ENCODE measurements around the gene CST5. TPM values are rescaled to one million over a fixed set of nuclear protein-coding genes. Genes with fewer than 3 reads are reported as not detected.

Gene CST5, protein sequence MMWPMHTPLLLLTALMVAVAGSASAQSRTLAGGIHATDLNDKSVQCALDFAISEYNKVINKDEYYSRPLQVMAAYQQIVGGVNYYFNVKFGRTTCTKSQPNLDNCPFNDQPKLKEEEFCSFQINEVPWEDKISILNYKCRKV
- total RNA-seq = not detected
- not detected for polyA plus RNA-seq
- long read RNA-seq, donor 1 = 0 reads
- long read RNA-seq, donor 2 = 0 reads

DNA sequence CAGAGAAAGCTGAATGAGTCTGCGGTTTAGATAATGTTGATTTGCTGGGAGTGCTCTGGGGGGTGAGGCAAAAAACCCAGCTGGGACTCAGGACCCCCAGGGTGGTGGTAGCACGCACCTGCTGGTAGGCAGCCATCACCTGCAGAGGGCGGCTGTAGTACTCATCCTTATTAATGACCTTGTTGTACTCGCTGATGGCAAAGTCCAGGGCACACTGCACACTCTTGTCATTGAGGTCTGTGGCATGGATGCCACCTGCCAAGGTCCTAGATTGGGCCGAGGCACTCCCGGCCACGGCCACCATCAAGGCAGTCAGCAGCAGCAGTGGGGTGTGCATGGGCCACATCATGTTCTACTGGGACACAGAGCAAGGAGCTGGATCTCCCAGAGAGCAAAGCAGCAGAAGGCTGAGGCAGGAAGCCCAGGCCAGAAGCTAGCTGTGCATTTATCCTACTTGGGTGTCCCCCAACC is at the start of gene CST5:
TSS of gene CST5 (minus strand) at position 421 of the 471 bp plus-strand sequence. CDS start at position 349, 72 bp downstream.
- no peak within 1 kb of the TSS for H3K4me3 ChIP-seq
- TF ChIP-seq, protein P1, sequence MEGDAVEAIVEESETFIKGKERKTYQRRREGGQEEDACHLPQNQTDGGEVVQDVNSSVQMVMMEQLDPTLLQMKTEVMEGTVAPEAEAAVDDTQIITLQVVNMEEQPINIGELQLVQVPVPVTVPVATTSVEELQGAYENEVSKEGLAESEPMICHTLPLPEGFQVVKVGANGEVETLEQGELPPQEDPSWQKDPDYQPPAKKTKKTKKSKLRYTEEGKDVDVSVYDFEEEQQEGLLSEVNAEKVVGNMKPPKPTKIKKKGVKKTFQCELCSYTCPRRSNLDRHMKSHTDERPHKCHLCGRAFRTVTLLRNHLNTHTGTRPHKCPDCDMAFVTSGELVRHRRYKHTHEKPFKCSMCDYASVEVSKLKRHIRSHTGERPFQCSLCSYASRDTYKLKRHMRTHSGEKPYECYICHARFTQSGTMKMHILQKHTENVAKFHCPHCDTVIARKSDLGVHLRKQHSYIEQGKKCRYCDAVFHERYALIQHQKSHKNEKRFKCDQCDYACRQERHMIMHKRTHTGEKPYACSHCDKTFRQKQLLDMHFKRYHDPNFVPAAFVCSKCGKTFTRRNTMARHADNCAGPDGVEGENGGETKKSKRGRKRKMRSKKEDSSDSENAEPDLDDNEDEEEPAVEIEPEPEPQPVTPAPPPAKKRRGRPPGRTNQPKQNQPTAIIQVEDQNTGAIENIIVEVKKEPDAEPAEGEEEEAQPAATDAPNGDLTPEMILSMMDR (IDR thresholded peaks at IDR 0.05) = no peak
- no peaks in the 10 kb centered on the region for H3K9me3 ChIP-seq
- no peaks in the 10 kb centered on the region for H3K36me3 ChIP-seq (ENCODE audit: insufficient read depth in 1 of 2, low read depth in 1 of 2)
- H3K27ac ChIP-seq = no peak within 1 kb of the TSS
- no peak for DNase-seq
- no peaks in the 10 kb centered on the region for H3K27me3 ChIP-seq (ENCODE audit: insufficient read depth in 3 of 3, low read length in 2 of 3)
- intact Hi-C loops (cut with DNase I) = no loop called here
- WGBS, 3 donors = 83 to 92% (median 87%) methylated on average over 7 of the region's 7 CpGs
- ATAC-seq = no peak
- H3K4me1 ChIP-seq = no peaks in the 10 kb centered on the region

DNA sequence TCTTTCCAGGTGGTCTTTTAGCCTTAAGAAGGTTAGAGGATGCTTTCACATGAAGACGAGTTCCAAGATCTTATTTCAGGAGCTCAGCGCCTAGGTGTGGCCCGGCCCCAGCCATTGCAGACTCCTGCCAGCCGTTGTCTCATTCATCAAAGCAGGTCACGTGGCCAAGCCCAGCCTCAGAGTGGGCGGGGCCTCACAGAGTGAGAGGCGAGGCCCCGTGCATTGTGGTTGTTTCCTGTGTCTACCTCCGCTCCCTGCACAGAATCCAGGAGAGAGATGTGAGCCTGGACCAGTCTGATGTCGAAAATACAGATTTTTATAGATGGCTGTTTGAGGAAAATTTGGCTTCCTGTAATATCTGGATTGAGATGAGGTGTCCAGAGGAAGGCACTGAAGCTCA is 49.2 kb upstream of the CST5 start:
- 69 to 75% (median 73%) methylated on average over 10 of the region's 10 CpGs for WGBS, 3 donors
- no peak overlapping the region for H3K4me3 ChIP-seq
- peaks cover 0 to 5% (median 3%) of the 10 kb centered on the region in 3 donors for H3K27me3 ChIP-seq (ENCODE audit: insufficient read depth in 3 of 3, low read length in 2 of 3)
- H3K27ac ChIP-seq = no peak overlapping the region
- no peaks in the 10 kb centered on the region for H3K9me3 ChIP-seq
- no peak for ATAC-seq
- H3K36me3 ChIP-seq (ENCODE audit: insufficient read depth in 1 of 2, low read depth in 1 of 2) = no peaks in the 10 kb centered on the region
- intact Hi-C loops (cut with DNase I) = no loop called here
- TF ChIP-seq, protein P1 (IDR thresholded peaks at IDR 0.05) = no peak
- DNase-seq = no peak
- H3K4me1 ChIP-seq = no peaks in the 10 kb centered on the region

DNA sequence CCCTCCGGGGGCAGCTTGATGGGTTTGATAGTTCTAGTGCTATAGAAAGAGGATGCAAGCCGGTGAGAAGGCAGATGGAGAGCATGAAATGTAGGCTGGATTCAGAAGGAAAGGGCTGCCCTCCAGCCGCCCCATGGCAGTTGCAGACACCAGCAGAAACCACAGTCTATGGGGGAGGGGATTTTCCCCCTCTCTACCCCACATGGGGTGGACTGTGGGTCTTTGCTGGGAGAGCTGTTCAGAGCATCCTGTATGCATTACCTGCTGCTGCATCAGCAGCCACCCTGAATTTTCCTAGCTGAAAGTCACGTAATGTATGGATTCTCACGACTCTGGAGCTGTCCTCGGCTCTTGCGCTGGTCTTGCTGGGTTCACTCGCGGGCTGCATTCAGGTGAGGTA is 48.8 kb upstream of the CST5 start:
- Histone ChIP-seq H3K4me3 (no peak overlapping the region), H3K27ac (no peak overlapping the region), H3K36me3 (ENCODE audit: insufficient read depth in 1 of 2, low read depth in 1 of 2) (no peaks in the 10 kb centered on the region), H3K4me1 (no peaks in the 10 kb centered on the region), H3K27me3 (ENCODE audit: insufficient read depth in 3 of 3, low read length in 2 of 3) (peaks cover 0 to 5% (median 3%) of the 10 kb centered on the region in 3 donors), H3K9me3 (no peaks in the 10 kb centered on the region)
- WGBS, 3 donors = 87 to 92% (median 89%) methylated on average over 9 of the region's 9 CpGs
- TF ChIP-seq, protein P1 (IDR thresholded peaks at IDR 0.05) = no peak
- DNase-seq (no peak), ATAC-seq (no peak)
- intact Hi-C loops (cut with DNase I) = no loop called here

DNA sequence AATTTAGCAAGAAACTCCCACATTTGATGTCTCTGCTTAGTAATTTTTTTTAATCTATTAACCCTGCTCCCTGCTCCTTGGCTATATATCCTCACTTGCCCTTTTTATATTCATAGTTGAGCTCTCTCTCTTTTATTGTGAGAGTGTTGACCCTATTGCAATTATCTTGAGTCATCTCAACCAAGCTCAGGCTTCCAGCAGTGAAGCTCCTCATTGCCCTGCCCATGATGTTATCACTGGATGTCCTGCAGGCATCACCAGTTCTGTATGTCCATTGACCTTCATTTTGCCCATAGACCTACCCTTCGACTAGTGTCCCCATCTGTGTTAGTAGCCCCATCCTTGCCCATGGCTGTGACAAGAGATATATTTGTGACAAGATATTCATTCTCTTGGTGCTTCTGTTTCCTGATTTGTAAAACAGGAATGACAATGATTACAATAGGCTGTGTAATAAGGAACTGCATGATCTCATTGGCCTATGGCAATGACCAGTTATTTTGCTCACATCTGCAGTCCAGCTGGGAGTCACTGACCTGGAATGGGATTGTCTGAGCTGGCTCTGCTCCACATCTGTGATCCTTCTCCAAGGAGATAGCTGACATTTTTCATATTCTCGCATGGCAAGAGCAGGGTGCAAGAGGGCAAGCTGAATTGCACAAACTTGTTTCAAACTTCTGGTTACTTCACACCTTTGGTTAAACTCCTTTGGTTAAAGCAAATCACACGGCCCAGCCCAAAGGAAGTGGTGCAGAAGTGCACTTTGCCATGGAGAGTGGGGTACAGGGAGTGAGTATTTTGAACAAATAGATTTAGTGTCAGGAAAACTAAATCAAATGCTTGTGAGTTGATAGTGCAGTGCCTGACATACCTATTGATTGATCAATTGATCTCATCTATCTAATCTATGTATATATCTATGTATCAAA is 47.7 kb upstream of the CST5 start:
- intact Hi-C loops (cut with DNase I) = no loop called here
- no peak for ATAC-seq
- WGBS, 3 donors = 45 to 57% (median 54%) methylated on average over 3 of the region's 3 CpGs

More for the DNA sequence above, 47.7 kb upstream of the CST5 start:
- H3K36me3 ChIP-seq (ENCODE audit: insufficient read depth in 1 of 2, low read depth in 1 of 2) = no peaks in the 10 kb centered on the region
- no peaks in the 10 kb centered on the region for H3K9me3 ChIP-seq
- H3K4me3 ChIP-seq = no peak overlapping the region
- H3K27ac ChIP-seq = no peak overlapping the region
- H3K4me1 ChIP-seq = no peaks in the 10 kb centered on the region
- DNase-seq = no peak
- TF ChIP-seq, protein P1 (IDR thresholded peaks at IDR 0.05) = no peak
- peaks cover 0 to 5% (median 3%) of the 10 kb centered on the region in 3 donors for H3K27me3 ChIP-seq (ENCODE audit: insufficient read depth in 3 of 3, low read length in 2 of 3)

Data from psoas muscle (tissue), 8 donors.